GM12801 (cell line): ENCODE results near the gene SERPINA5.

Experiments
- CTCF ChIP-seq: IDR thresholded peaks from one replicate; pipeline ENCODE4 v1.5.1; 2011; ENCODE audit warnings: control low read depth; ENCODE audit not compliant: insufficient read length; ENCODE audit errors: extremely low read depth

The SERPINA5 gene

GRCh38 chr14:94593749-94594431 lies 12.7 kb downstream of the SERPINA5 start:
- no peak for TF ChIP-seq CTCF

- TF ChIP-seq CTCF = no peak
Measured at GRCh38 chr14:94594441-94594840, 13.2 kb downstream of the SERPINA5 start.

GRCh38 chr14:94595912-94596311 lies 14.7 kb downstream of the SERPINA5 start:
- no peak for TF ChIP-seq CTCF

GRCh38 chr14:94596361-94596760 lies 15.1 kb downstream of the SERPINA5 start:
- TF ChIP-seq CTCF = no peak

GRCh38 chr14:94597788-94598187 lies 16.6 kb downstream of the SERPINA5 start:
- no peak for TF ChIP-seq CTCF

- no peak for TF ChIP-seq CTCF
Measured at GRCh38 chr14:94598506-94598815, 17.2 kb downstream of the SERPINA5 start.

- no peak for TF ChIP-seq CTCF
Measured at GRCh38 chr14:94598816-94599655, 17.8 kb downstream of the SERPINA5 start.
